Mesenchymal stem cell (in vitro differentiated cells and primary cell): ENCODE results near the gene LRRC36.

ENCODE experiments used
- DNase-seq: peaks from one replicate; pipeline ENCODE4 v3.0.0-alpha.2; 2013
- H2AFZ ChIP-seq: one replicate; pipeline ENCODE4 v1.6.1; 2013; ENCODE audit warnings: low read depth, mild to moderate bottlenecking, control low read depth, inconsistent platforms, low read length, moderate library complexity
- H2AK5ac ChIP-seq: 2 replicates; pipeline ENCODE4 v1.6.1; 2013; ENCODE audit warnings: low read length, moderate library complexity, mild to moderate bottlenecking, inconsistent platforms; ENCODE audit not compliant: severe bottlenecking
- H2BK120ac ChIP-seq: one replicate; pipeline ENCODE4 v1.6.1; 2013; ENCODE audit warnings: low read depth, mild to moderate bottlenecking, inconsistent platforms, low read length, moderate library complexity
- H2BK12ac ChIP-seq, 2 experiments: one replicate each; pipeline ENCODE4 v1.6.1; 2013; ENCODE audit warnings: inconsistent platforms in 2 of 2, low read length in 2 of 2, mild to moderate bottlenecking in 2 of 2, moderate library complexity in 2 of 2, control low read depth in 1 of 2
- H2BK15ac ChIP-seq: one replicate; pipeline ENCODE4 v1.6.1; 2013; ENCODE audit warnings: mild to moderate bottlenecking, low read depth, inconsistent platforms; ENCODE audit not compliant: poor library complexity, severe bottlenecking
- H2BK5ac ChIP-seq: 2 replicates; pipeline ENCODE4 v1.6.1; 2013; ENCODE audit warnings: low read depth, mild to moderate bottlenecking, low read length, control low read depth, inconsistent platforms; ENCODE audit not compliant: poor library complexity, severe bottlenecking
- H3K14ac ChIP-seq, 2 experiments: one replicate each; pipeline ENCODE4 v1.6.1; 2013; ENCODE audit warnings: inconsistent platforms in 2 of 2, low read length in 2 of 2, control low read depth in 1 of 2, mild to moderate bottlenecking in 1 of 2, moderate library complexity in 1 of 2
- H3K18ac ChIP-seq, 2 experiments: one replicate each; pipeline ENCODE4 v1.6.1; 2013; ENCODE audit warnings: inconsistent platforms in 2 of 2, low read length in 2 of 2, control low read depth in 1 of 2, low read depth in 1 of 2, mild to moderate bottlenecking in 1 of 2
- H3K23ac ChIP-seq, 2 experiments: one replicate each; pipeline ENCODE4 v1.6.1; 2013; ENCODE audit warnings: inconsistent platforms in 2 of 2, low read length in 2 of 2, mild to moderate bottlenecking in 2 of 2, moderate library complexity in 2 of 2, control low read depth in 1 of 2
- H3K27ac ChIP-seq: 2 replicates; pipeline ENCODE4 v1.5.1; 2013; ENCODE audit warnings: mild to moderate bottlenecking, moderate library complexity, low read length, control low read depth, inconsistent platforms; ENCODE audit not compliant: poor library complexity, severe bottlenecking
- H3K27me3 ChIP-seq, 2 experiments: 2 replicates each; pipeline versions ENCODE4 v1.6.1 to v1.7.0; 2013; ENCODE audit warnings: low read length in 2 of 2, mild to moderate bottlenecking in 2 of 2, moderate library complexity in 2 of 2, control low read depth in 1 of 2, inconsistent platforms in 1 of 2; ENCODE audit not compliant: control insufficient read depth in 1 of 2, insufficient read depth in 1 of 2
- H3K36me3 ChIP-seq, 2 experiments: 2 replicates each; pipeline versions ENCODE4 v1.6.1 to v1.7.0; 2013; ENCODE audit warnings: low read length in 2 of 2, control low read depth in 1 of 2, inconsistent platforms in 1 of 2, low read depth in 1 of 2, mild to moderate bottlenecking in 1 of 2; ENCODE audit not compliant: insufficient read depth in 2 of 2, control insufficient read depth in 1 of 2
- H3K4ac ChIP-seq, 2 experiments: one replicate each; pipeline ENCODE4 v1.6.1; 2013; ENCODE audit warnings: inconsistent platforms in 2 of 2, low read length in 2 of 2, mild to moderate bottlenecking in 2 of 2, moderate library complexity in 2 of 2, control low read depth in 1 of 2, low read depth in 1 of 2
- H3K4me1 ChIP-seq: 2 replicates; pipeline ENCODE4 v1.6.1; 2013; ENCODE audit warnings: low read depth, low read length, control low read depth; ENCODE audit not compliant: control insufficient read depth, insufficient read depth
- H3K4me2 ChIP-seq: 2 replicates; pipeline ENCODE4 v1.6.1; 2013; ENCODE audit warnings: low read length, mild to moderate bottlenecking, inconsistent platforms; ENCODE audit not compliant: poor library complexity, severe bottlenecking
- H3K4me3 ChIP-seq, 2 experiments: 2 replicates each; pipeline versions ENCODE4 v1.5.1 to v1.7.0; 2013; ENCODE audit warnings: low read length in 2 of 2, mild to moderate bottlenecking in 2 of 2, control low read depth in 1 of 2, low read depth in 1 of 2; ENCODE audit not compliant: insufficient read depth in 1 of 2
- H3K79me1 ChIP-seq: replicated peaks from 2 replicates; pipeline ENCODE4 v1.6.1; 2013; ENCODE audit warnings: mild to moderate bottlenecking, control low read depth, low read length, inconsistent platforms; ENCODE audit not compliant: poor library complexity, severe bottlenecking
- H3K9ac ChIP-seq: 2 replicates; pipeline ENCODE4 v1.7.0; 2013; ENCODE audit warnings: mild to moderate bottlenecking, low read length, moderate library complexity
- H3K9me3 ChIP-seq: 2 replicates; pipeline ENCODE4 v1.7.0; 2013; ENCODE audit warnings: mild to moderate bottlenecking, low read length; ENCODE audit not compliant: control insufficient read depth
- H4K8ac ChIP-seq: one replicate; pipeline ENCODE4 v1.6.1; 2013; ENCODE audit warnings: inconsistent platforms, mild to moderate bottlenecking, low read length, moderate library complexity
- H4K91ac ChIP-seq: one replicate; pipeline ENCODE4 v1.6.1; 2013; ENCODE audit warnings: mild to moderate bottlenecking, low read length, inconsistent platforms
- WGBS: methylation state at CpG from one replicate; pipeline ENCODE4 v1.1.7; 2013; ENCODE audit warnings: mixed read lengths; 5-methylcytosine and 5-hydroxymethylcytosine counted together

Gene LRRC36

GRCh38 chr16:67336116-67336515 lies 9.5 kb downstream of the LRRC36 start:
- no peaks in the 10 kb centered on the region for H3K36me3 ChIP-seq
- no peak overlapping the region for H2BK5ac ChIP-seq
- no peak overlapping the region for H3K4me2 ChIP-seq
- H3K4me3 ChIP-seq, result no peak overlapping the region
- H4K91ac ChIP-seq, result no peak overlapping the region
- no peak for DNase-seq
- no peak overlapping the region for H4K8ac ChIP-seq
- no CpG with 5 or more reads among the region's 1 CpG for WGBS
- no peak overlapping the region for H2BK120ac ChIP-seq
- no peak overlapping the region for H3K23ac ChIP-seq
- no peak overlapping the region for H3K14ac ChIP-seq
- no peak overlapping the region for H3K4ac ChIP-seq
- H2BK12ac ChIP-seq, result no peak overlapping the region
- no peak overlapping the region for H2BK15ac ChIP-seq
- no peak overlapping the region for H3K27ac ChIP-seq
- no peak overlapping the region for H3K18ac ChIP-seq
- no peak overlapping the region for H2AFZ ChIP-seq
- H2AK5ac ChIP-seq, result no peak overlapping the region
- no peaks in the 10 kb centered on the region for H3K79me1 ChIP-seq
- no peaks in the 10 kb centered on the region for H3K9me3 ChIP-seq
- no peak overlapping the region for H3K9ac ChIP-seq
- no peaks in the 10 kb centered on the region for H3K4me1 ChIP-seq
- no peaks in the 10 kb centered on the region for H3K27me3 ChIP-seq

GRCh38 chr16:67336648-67337047 lies 10.0 kb downstream of the LRRC36 start:
- Histone ChIP-seq H4K91ac (no peak overlapping the region), H3K9ac (no peak overlapping the region), H2AFZ (no peak overlapping the region), H4K8ac (no peak overlapping the region), H2BK15ac (no peak overlapping the region), H3K36me3 (no peaks in the 10 kb centered on the region), H3K27me3 (no peaks in the 10 kb centered on the region), H3K18ac (no peak overlapping the region), H3K4ac (no peak overlapping the region), H3K14ac (no peak overlapping the region), H2BK12ac (no peak overlapping the region), H3K9me3 (no peaks in the 10 kb centered on the region), H3K4me3 (no peak overlapping the region), H2BK120ac (no peak overlapping the region), H2BK5ac (no peak overlapping the region), H3K27ac (no peak overlapping the region), H3K4me1 (no peaks in the 10 kb centered on the region), H3K79me1 (no peaks in the 10 kb centered on the region), H2AK5ac (no peak overlapping the region), H3K23ac (no peak overlapping the region), H3K4me2 (no peak overlapping the region)
- WGBS, result 100% methylated on average over 1 of the region's 1 CpG
- no peak for DNase-seq

GRCh38 chr16:67339453-67339852 lies 12.8 kb downstream of the LRRC36 start:
- H3K23ac ChIP-seq, result no peak overlapping the region
- H3K18ac ChIP-seq, result no peak overlapping the region
- no peak overlapping the region for H2BK15ac ChIP-seq
- no peaks in the 10 kb centered on the region for H3K27me3 ChIP-seq
- no peaks in the 10 kb centered on the region for H3K36me3 ChIP-seq
- H2AFZ ChIP-seq, result no peak overlapping the region
- H3K27ac ChIP-seq, result no peak overlapping the region
- DNase-seq, result peak; percentile 37
- no peak overlapping the region for H3K4me3 ChIP-seq
- no peaks in the 10 kb centered on the region for H3K4me1 ChIP-seq
- H2AK5ac ChIP-seq, result no peak overlapping the region
- no peak overlapping the region for H3K4ac ChIP-seq
- no peaks in the 10 kb centered on the region for H3K79me1 ChIP-seq
- H3K14ac ChIP-seq, result no peak overlapping the region
- no peak overlapping the region for H2BK120ac ChIP-seq
- WGBS, result 0% methylated on average over 1 of the region's 2 CpGs
- H3K4me2 ChIP-seq, result no peak overlapping the region
- no peak overlapping the region for H2BK12ac ChIP-seq
- no peaks in the 10 kb centered on the region for H3K9me3 ChIP-seq
- H3K9ac ChIP-seq, result no peak overlapping the region
- no peak overlapping the region for H2BK5ac ChIP-seq
- H4K91ac ChIP-seq, result no peak overlapping the region
- H4K8ac ChIP-seq, result no peak overlapping the region

DNA sequence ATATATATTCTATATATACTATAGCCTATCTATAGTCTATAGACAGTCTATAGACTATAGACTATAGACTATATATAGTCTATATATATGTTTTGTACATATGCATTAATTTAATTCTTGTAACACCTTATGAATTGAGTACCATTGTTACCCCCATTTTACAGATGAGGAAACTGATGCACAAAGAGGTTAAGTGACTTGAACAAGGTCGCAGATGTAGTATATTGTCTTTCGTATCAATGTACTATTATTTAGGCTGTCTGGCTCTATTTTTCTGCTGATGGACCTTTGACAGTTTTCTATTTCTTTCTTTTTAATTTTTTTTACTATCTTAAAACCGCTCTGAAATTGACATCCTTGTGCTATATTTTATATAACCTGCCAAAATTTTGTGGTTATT lies 14.6 kb downstream of the LRRC36 start:
- Histone ChIP-seq H3K4me3 (no peak overlapping the region), H3K27ac (no peak overlapping the region), H2BK12ac (no peak overlapping the region), H2AFZ (no peak overlapping the region), H3K23ac (no peak overlapping the region), H3K36me3 (no peaks in the 10 kb centered on the region), H2BK15ac (no peak overlapping the region), H3K9ac (no peak overlapping the region), H4K8ac (no peak overlapping the region), H3K14ac (no peak overlapping the region), H3K4me1 (no peaks in the 10 kb centered on the region), H3K18ac (no peak overlapping the region), H3K27me3 (no peaks in the 10 kb centered on the region), H2BK120ac (no peak overlapping the region), H2AK5ac (no peak overlapping the region), H2BK5ac (no peak overlapping the region), H3K9me3 (no peaks in the 10 kb centered on the region), H3K79me1 (no peaks in the 10 kb centered on the region), H3K4me2 (no peak overlapping the region), H4K91ac (no peak overlapping the region), H3K4ac (no peak overlapping the region)
- WGBS, result no CpG with 5 or more reads among the region's 3 CpGs
- DNase-seq, result no peak
